HL-60 (cell line): ENCODE data around the gene SMC1A.
"Not testable (repeated sequence)": the region's sequence is repeated elsewhere in the genome, so short reads cannot be mapped to it uniquely, and the experiment has no call there.

Experiments
- DNase-seq, 2 experiments: peaks; one replicate each; pipeline ENCODE4 v3.0.0-alpha.2; 2010 to 2020; ENCODE audit warnings: low read depth in 1 of 2, low spot score in 1 of 2
- H3K27ac ChIP-seq: fragments of 250-450 bp; sonication (Bioruptor Pico); replicated peaks from 2 replicates; pipeline ENCODE4 v1.5.1; 2020; ENCODE audit warnings: mild to moderate bottlenecking, moderate library complexity
- H3K27me3 ChIP-seq: fragments of 250-450 bp; sonication (Bioruptor Pico); 2 replicates; pipeline ENCODE4 v1.5.1; 2021; ENCODE audit warnings: mild to moderate bottlenecking, moderate library complexity; ENCODE audit not compliant: insufficient read depth, poor library complexity, severe bottlenecking
- H3K4me3 ChIP-seq: replicated peaks from 2 replicates; pipeline ENCODE4 v1.5.1; 2011; ENCODE audit warnings: mild to moderate bottlenecking, control low read depth, low read length; ENCODE audit not compliant: insufficient read depth
- CTCF ChIP-seq: IDR thresholded peaks from one replicate; pipeline ENCODE4 v1.5.1; 2011; ENCODE audit warnings: low read length, control low read depth, inconsistent platforms; ENCODE audit not compliant: insufficient read depth
- GABPA ChIP-seq: IDR thresholded peaks from 2 replicates; pipeline ENCODE4 v1.6.1; 2012; ENCODE audit warnings: low read depth
- POLR2AphosphoS5 ChIP-seq: IDR thresholded peaks from 2 replicates; pipeline ENCODE4 v1.6.1; 2012; ENCODE audit warnings: low read depth
- REST ChIP-seq: IDR thresholded peaks from 2 replicates; pipeline ENCODE4 v1.6.1; 2012; ENCODE audit warnings: low read depth; ENCODE audit not compliant: insufficient replicate concordance
- SPI1 ChIP-seq: IDR thresholded peaks from 2 replicates; pipeline ENCODE4 v1.6.1; 2012; ENCODE audit warnings: low read depth, mild to moderate bottlenecking, borderline replicate concordance

Gene SMC1A

DNA sequence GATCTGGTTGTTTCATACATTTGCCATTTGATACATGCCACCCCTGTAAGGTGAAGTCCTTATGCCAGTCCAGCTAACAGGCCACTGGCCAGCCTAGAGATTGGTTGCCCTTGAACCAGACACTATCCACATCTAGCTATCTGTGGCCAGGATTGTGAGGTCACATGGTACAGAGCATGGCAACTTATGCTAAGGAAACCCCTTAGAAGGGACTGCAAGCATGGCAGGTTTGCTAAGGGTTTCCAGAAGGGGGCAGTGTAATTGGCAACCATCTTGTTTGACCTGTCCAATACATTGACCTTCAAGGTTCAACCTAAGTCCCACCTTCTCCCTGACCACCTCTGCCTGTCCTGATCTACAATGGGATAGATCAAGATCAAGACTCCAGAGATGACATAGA is 47.5 kb downstream of the SMC1A start:
- H3K27ac ChIP-seq = peak overlapping the region; percentile 34; the same call in 1 of the 2 replicates
- no peak for TF ChIP-seq REST
- no peak for TF ChIP-seq POLR2AphosphoS5
- no peak for TF ChIP-seq GABPA
- no peak for TF ChIP-seq CTCF
- TF ChIP-seq SPI1 = no peak
- H3K4me3 ChIP-seq = no peak overlapping the region
- DNase-seq = no peak
- no peaks in the 10 kb centered on the region for H3K27me3 ChIP-seq

GRCh38 chrX:53374222-53374820 is 48.1 kb downstream of the SMC1A start:
- H3K27me3 ChIP-seq = no peaks in the 10 kb centered on the region
- no peak overlapping the region for H3K4me3 ChIP-seq
- peak overlapping the region; percentile 34; the same call in 1 of the 2 replicates for H3K27ac ChIP-seq
- peak; percentile 55 to 62 for DNase-seq
- no peak for TF ChIP-seq CTCF
- TF ChIP-seq REST = no peak
- peak; percentile 30; the same call in 1 of the 2 replicates for TF ChIP-seq POLR2AphosphoS5
- TF ChIP-seq SPI1 = no peak
- TF ChIP-seq GABPA = no peak

GRCh38 chrX:53373307-53373706 is 49.1 kb downstream of the SMC1A start:
- Histone ChIP-seq H3K4me3 (no peak overlapping the region), H3K27ac (no peak overlapping the region), H3K27me3 (no peaks in the 10 kb centered on the region)
- TF ChIP-seq CTCF (no peak), SPI1 (no peak), REST (no peak), POLR2AphosphoS5 (no peak), GABPA (no peak)
- DNase-seq = no peak

- not testable (repeated sequence) for H3K27me3 ChIP-seq, DNase-seq, H3K4me3 ChIP-seq, H3K27ac ChIP-seq
Observed at GRCh38 chrX:53366454-53366853, 56.0 kb downstream of the SMC1A start.
